AG04449 (cell line): ENCODE data around the gene SUGCT.

Experiments used
- CTCF ChIA-PET: fragments of 350-600 bp; formaldehyde crosslinking; extraction: SDS; loops from one replicate; lab custom pipeline; 2021; ENCODE audit warnings: antibody characterized with exemption; lab: Yijun Ruan, JAX
- POLR2A ChIA-PET: fragments of 400-600, 350-600 bp; formaldehyde crosslinking; extraction: SDS; loops from one replicate; lab custom pipeline; 2020; ENCODE audit warnings: antibody characterized with exemption, inconsistent platforms; lab: Yijun Ruan, JAX
- DNase-seq: peaks from one replicate; pipeline ENCODE4 v3.0.0-alpha.2; 2010; ENCODE audit warnings: low read depth, low spot score
- H3K4me3 ChIP-seq: 2 replicates; pipeline ENCODE4 v1.5.1; 2011; ENCODE audit warnings: low read depth, mild to moderate bottlenecking, control low read depth, low read length
- CTCF ChIP-seq: IDR thresholded peaks from one replicate; pipeline ENCODE4 v1.5.1; 2011; ENCODE audit warnings: mild to moderate bottlenecking, moderate library complexity, low read length, control low read depth, inconsistent platforms; ENCODE audit not compliant: insufficient read depth; ENCODE audit errors: missing control alignments

Gene SUGCT

GRCh38 chr7:40134428-40135316 is at the start of gene SUGCT, which contains the start of gene MPLKIP:
SUGCT (plus strand) TSS chr7:40135005.
MPLKIP (minus strand) TSS chr7:40134622; CDS start chr7:40134567, 55 bp downstream.
- POLR2A ChIA-PET: interaction anchor here (0.6 to 1.1 kb wide), 4 partner anchors 14 to 1727 kb away, joined by 3 to 5 read pairs (median 3); no protein-coding TSS in a partner anchor
- CTCF ChIA-PET: interaction anchor here (0.7 to 4.2 kb wide), 19 partner anchors 9 to 1531 kb away, joined by 3 to 43 read pairs (median 5); no protein-coding TSS in a partner anchor
- peak; percentile 83 for TF ChIP-seq CTCF

GRCh38 chr7:40092182-40092581 is 42.6 kb upstream of the SUGCT start:
- CTCF ChIA-PET: interaction anchor here (0.9 to 1.4 kb wide), 2 partner anchors 13 to 140 kb away, joined by 3 to 4 read pairs; no protein-coding TSS in a partner anchor
- TF ChIP-seq CTCF: no peak
- POLR2A ChIA-PET: interaction anchor here (0.7 kb wide), 1 partner anchor 144 kb away, joined by 3 read pairs; no protein-coding TSS in a partner anchor
- no peak overlapping the region for H3K4me3 ChIP-seq
- DNase-seq: no peak

More at GRCh38 chr7:40134428-40135316, at the start of gene SUGCT, which contains the start of gene MPLKIP:
- DNase-seq: peak; percentile 54
- H3K4me3 ChIP-seq: peak within 1 kb of the TSS; percentile 80

GRCh38 chr7:40093631-40094350 is 41.0 kb upstream of the SUGCT start:
- H3K4me3 ChIP-seq: no peak overlapping the region
- no peak for TF ChIP-seq CTCF
- DNase-seq: no peak
- POLR2A ChIA-PET: no interaction called here
- CTCF ChIA-PET: interaction anchor here (1.1 to 1.4 kb wide), 2 partner anchors 15 to 41 kb away, joined by 4 to 5 read pairs; no protein-coding TSS in a partner anchor

DNA sequence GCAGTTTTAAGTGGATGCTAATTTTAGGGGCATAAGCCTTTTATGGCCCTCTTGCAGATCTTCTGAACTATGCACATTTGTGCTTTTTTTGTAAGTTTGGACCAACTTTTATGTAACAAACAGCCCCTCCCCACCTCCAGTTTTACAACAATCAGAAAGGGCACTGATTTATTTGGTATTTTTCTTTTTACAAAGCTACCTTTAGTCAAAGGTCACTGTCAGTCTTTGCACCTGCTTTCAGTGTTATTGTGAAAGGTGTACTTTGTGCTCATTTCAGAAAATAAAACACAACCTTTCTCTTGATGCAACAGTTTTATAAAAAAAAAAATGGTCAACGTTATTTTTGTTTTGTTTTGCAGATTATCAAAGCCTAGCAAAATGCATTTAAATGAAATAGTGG is 39.6 kb upstream of the SUGCT start:
- TF ChIP-seq CTCF: no peak
- POLR2A ChIA-PET: no interaction called here
- CTCF ChIA-PET: no interaction called here
- DNase-seq: no peak
- no peak overlapping the region for H3K4me3 ChIP-seq

GRCh38 chr7:40095695-40096327 is 39.0 kb upstream of the SUGCT start:
- DNase-seq: no peak
- ChIA-PET POLR2A (no interaction called here), CTCF (no interaction called here)
- H3K4me3 ChIP-seq: no peak overlapping the region
- TF ChIP-seq CTCF: no peak
